ENCODE data around the gene SMIM13. TPM values are rescaled to one million over a fixed set of nuclear protein-coding genes. Genes with fewer than 3 reads are reported as not detected.

The SMIM13 gene
- total RNA-seq, 1 donor from 2014 or later, result 12.3 TPM

- intact Hi-C loops (cut with micrococcal nuclease), result no loop called here
- DNase-seq, result no peak
- Histone ChIP-seq H3K27ac (replicated peaks) (no peak overlapping the region), H3K9me3 (replicated peaks) (no peaks in the 10 kb centered on the region), H3K4me1 (peaks cover 21% of the 10 kb centered on the region), H3K36me3 (peaks cover 15% of the 10 kb centered on the region), H3K27me3 (ENCODE audit: low read depth) (no peaks in the 10 kb centered on the region), H3K4me3 (no peak overlapping the region)
- no peak for TF ChIP-seq CTCF (IDR thresholded peaks at IDR 0.05; ENCODE audit: borderline replicate concordance)
Measured at GRCh38 chr6:11133281-11133680, 39.6 kb downstream of the SMIM13 start.

- Histone ChIP-seq H3K9me3 (replicated peaks) (no peaks in the 10 kb centered on the region), H3K27ac (replicated peaks) (no peak overlapping the region), H3K36me3 (peaks cover 15% of the 10 kb centered on the region), H3K27me3 (ENCODE audit: low read depth) (no peaks in the 10 kb centered on the region), H3K4me3 (no peak overlapping the region), H3K4me1 (no peaks in the 10 kb centered on the region)
- no peak for DNase-seq
- no peak for TF ChIP-seq CTCF (IDR thresholded peaks at IDR 0.05; ENCODE audit: borderline replicate concordance)
- intact Hi-C loops (cut with micrococcal nuclease), result no loop called here
Measured at GRCh38 chr6:11136809-11137208, 43.2 kb downstream of the SMIM13 start.

GRCh38 chr6:11139051-11139960 is 45.7 kb downstream of the SMIM13 start:
- no peak for DNase-seq
- no peaks in the 10 kb centered on the region for H3K9me3 ChIP-seq (replicated peaks)
- no peak overlapping the region for H3K4me3 ChIP-seq
- intact Hi-C loops (cut with micrococcal nuclease), result no loop called here
- no peak for TF ChIP-seq CTCF (IDR thresholded peaks at IDR 0.05; ENCODE audit: borderline replicate concordance)
- peaks cover 15% of the 10 kb centered on the region for H3K36me3 ChIP-seq
- H3K27me3 ChIP-seq (ENCODE audit: low read depth), result no peaks in the 10 kb centered on the region
- H3K4me1 ChIP-seq, result no peaks in the 10 kb centered on the region
- no peak overlapping the region for H3K27ac ChIP-seq (replicated peaks)

- Histone ChIP-seq H3K4me3 (no peak overlapping the region), H3K4me1 (no peaks in the 10 kb centered on the region), H3K9me3 (replicated peaks) (no peaks in the 10 kb centered on the region), H3K27ac (replicated peaks) (no peak overlapping the region), H3K36me3 (peaks cover 7% of the 10 kb centered on the region), H3K27me3 (ENCODE audit: low read depth) (no peaks in the 10 kb centered on the region)
- no peak for TF ChIP-seq CTCF (IDR thresholded peaks at IDR 0.05; ENCODE audit: borderline replicate concordance)
- intact Hi-C loops (cut with micrococcal nuclease), result no loop called here
- DNase-seq, result no peak
Measured at GRCh38 chr6:11140056-11140455, 46.4 kb downstream of the SMIM13 start.

- Histone ChIP-seq H3K36me3 (no peaks in the 10 kb centered on the region), H3K9me3 (replicated peaks) (no peaks in the 10 kb centered on the region), H3K4me1 (no peaks in the 10 kb centered on the region), H3K27ac (replicated peaks) (no peak overlapping the region), H3K27me3 (ENCODE audit: low read depth) (no peaks in the 10 kb centered on the region), H3K4me3 (no peak overlapping the region)
- no peak for DNase-seq
- intact Hi-C loops (cut with micrococcal nuclease), result no loop called here
- TF ChIP-seq CTCF (IDR thresholded peaks at IDR 0.05; ENCODE audit: borderline replicate concordance), result no peak
Measured at GRCh38 chr6:11141295-11141694, 47.7 kb downstream of the SMIM13 start.
